ENCODE results near the gene OSBPL9.
A peak's percentile ranks its signal among the peaks of the same experiment; 100 is the strongest.
"Not testable (repeated sequence)": the region's sequence is repeated elsewhere in the genome, so short reads cannot be mapped to it uniquely, and the experiment has no call there.

The OSBPL9 gene

DNA sequence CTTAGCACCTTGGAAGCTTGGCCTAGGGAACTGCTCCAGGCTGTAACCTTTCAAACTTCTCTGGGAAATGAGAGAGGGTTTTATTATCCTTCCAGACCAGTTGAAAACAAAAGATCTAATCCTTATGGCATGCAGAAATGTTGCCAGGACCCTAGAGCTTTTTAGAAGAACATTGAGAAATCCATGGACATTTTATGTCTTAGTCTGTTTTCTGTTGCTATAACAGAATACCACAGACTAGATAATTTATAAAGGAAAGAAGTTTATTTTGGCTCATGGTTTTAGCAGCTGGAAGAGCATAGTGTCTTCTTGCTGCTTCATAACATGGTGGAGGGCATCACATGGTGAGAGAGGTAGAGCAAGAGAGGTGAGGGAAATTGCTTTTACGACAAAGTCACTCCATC lies 25.8 kb downstream of the OSBPL9 start:
- Mint-ChIP-seq H3K9me3 (no peaks in the 10 kb centered on the region), H3K36me3 (no peaks in the 10 kb centered on the region), H3K4me1 (peaks cover 23% of the 10 kb centered on the region), H3K27ac (no peak overlapping the region), H3K4me3 (no peak overlapping the region)
- ATAC-seq (no peak), DNase-seq (ENCODE audit: low spot score in 2 of 2) (no peak)

DNA sequence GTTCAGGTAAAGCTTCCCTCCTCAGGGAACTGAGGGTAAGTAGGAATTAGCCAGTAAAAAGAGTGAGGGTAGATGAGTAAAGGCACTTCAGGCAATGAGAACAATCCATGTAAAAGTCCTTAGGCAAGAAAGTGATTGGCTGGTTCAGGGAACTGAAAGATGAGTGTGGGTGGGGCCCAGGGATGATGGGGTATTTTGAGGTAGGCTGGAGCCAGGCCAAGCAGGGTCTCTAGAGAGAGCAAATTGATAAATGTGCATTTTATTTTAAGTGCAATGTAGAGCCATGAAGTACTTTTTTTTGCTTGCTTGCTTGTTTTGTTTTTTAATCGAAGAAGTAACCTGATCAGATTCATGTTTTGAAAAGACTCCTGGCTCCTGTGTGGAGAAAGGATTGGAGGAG lies 26.5 kb downstream of the OSBPL9 start:
- Mint-ChIP-seq H3K27ac (no peak overlapping the region), H3K9me3 (no peaks in the 10 kb centered on the region), H3K4me3 (no peak overlapping the region), H3K4me1 (peaks cover 23% of the 10 kb centered on the region), H3K36me3 (no peaks in the 10 kb centered on the region)
- no peak for DNase-seq (ENCODE audit: low spot score in 2 of 2)
- ATAC-seq: no peak

DNA sequence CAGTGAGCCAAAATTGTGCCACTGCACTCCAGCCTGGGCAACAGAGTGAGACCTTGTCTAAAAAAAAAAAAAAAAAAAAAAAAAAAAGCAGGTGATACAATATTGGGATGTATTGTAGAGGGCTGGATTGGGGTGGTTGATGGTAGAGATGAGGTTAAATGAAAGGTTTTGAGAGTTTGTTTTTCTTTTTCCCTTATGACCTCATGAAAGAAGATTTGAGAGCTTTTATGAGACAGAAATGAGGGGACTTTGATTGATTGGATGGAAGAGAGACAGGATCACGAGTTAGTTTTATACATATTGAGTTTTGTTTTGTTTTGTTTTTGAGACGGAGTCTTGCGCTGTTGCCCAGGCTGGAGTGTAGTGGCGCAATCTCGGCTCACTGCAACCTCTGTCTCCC lies 27.1 kb downstream of the OSBPL9 start:
- Mint-ChIP-seq H3K27ac (no peak overlapping the region), H3K36me3 (no peaks in the 10 kb centered on the region), H3K9me3 (no peaks in the 10 kb centered on the region), H3K4me3 (no peak overlapping the region), H3K4me1 (peaks cover 20% of the 10 kb centered on the region)
- ATAC-seq: no peak
- DNase-seq (ENCODE audit: low spot score in 2 of 2): no peak

DNA sequence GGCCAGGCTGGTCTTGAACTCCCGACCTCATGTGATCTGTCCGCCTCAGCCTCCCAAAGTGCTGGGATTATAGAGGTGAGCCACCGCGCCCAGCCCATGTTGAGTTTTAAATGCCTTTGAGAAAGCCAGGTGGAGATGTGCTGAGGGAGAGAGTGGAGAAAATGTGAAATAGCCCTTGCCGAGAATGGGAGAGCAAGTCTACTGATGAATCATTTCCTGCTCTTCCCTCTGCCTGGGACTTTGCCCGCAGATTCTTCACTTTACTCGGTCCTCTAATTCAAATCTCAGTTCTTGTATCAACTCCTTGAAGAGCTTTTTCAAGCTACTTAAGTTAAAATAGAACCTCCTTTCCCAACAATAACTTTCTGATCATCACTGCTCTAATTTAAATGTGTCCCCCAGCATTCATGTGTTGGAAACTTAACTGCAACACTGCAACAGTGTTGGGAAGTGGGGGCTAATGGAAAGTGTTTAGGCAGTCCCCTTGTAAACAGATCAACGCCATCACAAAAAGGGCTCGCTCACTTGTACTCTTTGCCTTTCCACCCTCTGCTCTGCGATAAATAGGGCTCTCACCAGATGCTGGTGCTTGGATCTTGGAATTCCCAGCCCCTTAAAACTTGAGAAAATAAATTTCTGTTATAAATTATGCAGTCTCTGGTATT lies 27.8 kb downstream of the OSBPL9 start:
- H3K27ac Mint-ChIP-seq: no peak overlapping the region
- no peaks in the 10 kb centered on the region for H3K36me3 Mint-ChIP-seq
- ATAC-seq (no peak), DNase-seq (ENCODE audit: low spot score in 2 of 2) (no peak)
- H3K4me3 Mint-ChIP-seq: no peak overlapping the region
- no peaks in the 10 kb centered on the region for H3K9me3 Mint-ChIP-seq
- peaks cover 17% of the 10 kb centered on the region for H3K4me1 Mint-ChIP-seq

DNA sequence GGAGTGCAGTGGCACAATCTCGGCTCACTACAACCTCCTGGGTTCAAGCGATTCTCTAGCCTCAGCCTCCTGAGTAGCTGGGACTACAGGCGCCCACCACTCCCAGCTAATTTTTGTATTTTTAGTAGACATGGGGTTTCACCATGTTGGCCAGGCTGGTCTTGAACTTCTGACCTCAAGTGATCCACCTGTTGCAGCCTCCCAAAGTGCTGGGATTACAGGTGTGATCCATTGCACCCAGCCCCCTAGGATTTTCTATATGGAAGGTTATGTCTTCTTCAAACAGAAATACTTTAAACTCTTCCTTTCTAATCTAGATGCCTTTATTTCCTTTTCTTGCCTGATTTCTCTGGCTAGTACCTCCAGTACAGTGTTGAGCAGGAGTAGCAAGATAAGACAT lies 29.7 kb downstream of the OSBPL9 start:
- not testable (repeated sequence) for ATAC-seq; H3K27ac Mint-ChIP-seq; H3K36me3 Mint-ChIP-seq; H3K4me3 Mint-ChIP-seq; DNase-seq (ENCODE audit: low spot score in 2 of 2); H3K9me3 Mint-ChIP-seq
- H3K4me1 Mint-ChIP-seq: peaks cover 17% of the 10 kb centered on the region

DNA sequence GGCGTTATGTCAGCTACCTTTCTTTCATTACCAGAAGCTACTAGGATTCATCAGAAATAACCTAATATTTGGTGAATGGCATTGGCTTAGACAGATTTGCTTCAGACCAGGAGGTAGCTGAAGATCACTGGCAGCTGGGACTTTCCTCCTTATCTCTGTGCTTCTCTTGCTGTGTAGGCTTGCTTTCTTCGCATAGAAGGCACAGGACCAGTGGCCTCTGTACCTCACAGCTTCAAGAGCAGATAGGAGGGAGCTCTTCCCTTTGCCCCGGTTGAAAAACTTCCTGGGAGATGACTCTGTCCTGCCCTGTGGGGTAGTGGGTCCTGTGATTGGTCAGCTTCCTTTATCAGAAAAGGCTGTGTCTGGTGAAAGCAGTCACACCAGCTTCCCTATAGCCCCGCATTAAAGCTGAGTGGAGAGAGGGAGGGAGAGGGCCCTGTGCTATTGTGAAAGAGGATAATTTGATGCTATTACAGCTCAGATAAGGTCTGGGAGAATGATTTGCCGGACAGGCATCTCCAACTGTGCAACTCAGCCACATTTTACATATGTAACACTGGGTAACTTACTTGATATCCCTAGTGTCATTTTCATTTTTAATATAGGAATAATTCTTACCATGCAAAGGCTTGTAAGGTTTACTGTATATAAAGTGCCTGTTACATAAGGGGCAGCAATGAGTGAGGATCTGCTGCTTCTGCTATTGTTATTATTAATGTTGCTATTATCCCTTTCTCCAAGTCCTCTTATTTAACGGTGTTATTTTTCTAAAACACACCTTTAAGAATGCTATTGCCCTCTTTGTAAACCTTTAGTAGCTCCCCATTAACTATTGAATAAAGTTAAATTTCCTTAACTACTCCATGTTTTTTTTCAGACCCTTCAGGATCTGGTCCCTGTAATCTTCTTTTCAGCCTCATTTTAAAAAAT lies 31.6 kb downstream of the OSBPL9 start:
- H3K4me3 Mint-ChIP-seq: no peak overlapping the region
- ATAC-seq: no peak
- H3K36me3 Mint-ChIP-seq: peaks cover 6% of the 10 kb centered on the region
- peaks cover 8% of the 10 kb centered on the region for H3K4me1 Mint-ChIP-seq
- DNase-seq (ENCODE audit: low spot score in 2 of 2): no peak
- H3K27ac Mint-ChIP-seq: peak overlapping the region; percentile 29
- no peaks in the 10 kb centered on the region for H3K9me3 Mint-ChIP-seq

DNA sequence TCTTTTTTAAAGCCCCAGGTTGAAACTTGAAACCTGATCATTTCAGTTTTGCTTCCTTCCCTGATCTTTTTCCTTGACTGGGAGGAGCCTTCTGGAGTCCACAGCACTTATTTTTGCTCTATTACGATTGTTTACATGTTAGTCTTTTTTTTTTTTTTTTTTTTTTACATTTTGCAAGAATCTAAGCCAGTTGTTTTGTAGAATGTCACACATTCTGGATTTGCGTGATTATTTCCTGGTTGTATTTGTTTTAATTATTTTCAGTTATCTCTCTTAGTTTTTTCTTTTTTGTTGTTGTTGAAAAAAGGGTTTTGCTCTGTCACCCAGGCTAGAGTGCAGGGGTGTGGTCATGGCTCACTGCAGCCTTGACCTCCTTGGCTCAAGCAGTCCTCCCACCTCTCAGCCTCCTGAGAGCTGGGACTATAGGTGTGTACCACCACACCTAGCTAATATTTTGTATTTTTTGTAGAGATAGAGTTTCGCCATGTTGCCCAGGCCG lies 32.8 kb downstream of the OSBPL9 start:
- Mint-ChIP-seq H3K4me3 (no peak overlapping the region), H3K4me1 (peaks cover 6% of the 10 kb centered on the region), H3K36me3 (peaks cover 6% of the 10 kb centered on the region), H3K27ac (peak overlapping the region; percentile 29), H3K9me3 (no peaks in the 10 kb centered on the region)
- DNase-seq (ENCODE audit: low spot score in 2 of 2) (no peak), ATAC-seq (no peak)

DNA sequence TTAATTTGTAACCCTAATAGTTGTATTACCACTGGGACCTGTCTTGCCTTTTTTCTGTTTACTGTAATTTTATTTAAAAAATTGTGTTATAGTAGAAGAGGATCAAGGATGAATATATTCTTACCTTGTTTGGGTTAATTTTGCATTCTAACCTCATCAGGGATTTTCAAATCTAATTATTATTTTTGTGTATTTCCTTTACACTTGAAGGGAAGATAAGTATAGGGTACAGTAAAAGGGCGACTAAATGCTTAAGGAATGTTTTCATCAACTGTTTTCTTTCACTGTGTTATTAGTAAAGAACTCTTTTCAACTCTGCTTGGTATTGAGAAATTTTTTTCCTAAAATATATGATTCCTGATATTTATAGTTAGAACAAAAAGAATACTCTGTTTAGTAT lies 33.3 kb downstream of the OSBPL9 start:
- Mint-ChIP-seq H3K4me1 (peaks cover 4% of the 10 kb centered on the region), H3K9me3 (no peaks in the 10 kb centered on the region), H3K4me3 (no peak overlapping the region), H3K27ac (no peak overlapping the region), H3K36me3 (peaks cover 6% of the 10 kb centered on the region)
- DNase-seq (ENCODE audit: low spot score in 2 of 2) (no peak), ATAC-seq (no peak)

DNA sequence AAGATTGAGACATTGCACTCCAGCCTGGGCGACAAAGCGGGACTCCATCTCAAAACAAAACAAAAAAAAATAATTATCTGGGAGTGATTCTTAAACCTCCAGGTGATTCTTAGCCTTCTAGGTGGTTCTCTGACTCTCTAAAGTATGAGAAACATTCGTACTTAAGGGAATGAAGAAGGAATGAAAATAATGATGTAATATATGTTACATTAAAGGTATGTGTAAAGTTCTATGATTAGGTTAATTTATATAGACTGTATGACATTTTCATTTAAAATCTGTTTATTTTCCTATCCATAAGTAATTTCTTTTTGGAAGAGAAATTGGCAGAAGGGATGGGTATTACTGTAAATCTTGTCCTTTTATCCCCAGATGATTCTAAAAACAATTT lies 34.7 kb downstream of the OSBPL9 start:
- Mint-ChIP-seq H3K4me1 (no peaks in the 10 kb centered on the region), H3K36me3 (peaks cover 6% of the 10 kb centered on the region), H3K9me3 (no peaks in the 10 kb centered on the region), H3K4me3 (no peak overlapping the region), H3K27ac (no peak overlapping the region)
- DNase-seq (ENCODE audit: low spot score in 2 of 2) (no peak), ATAC-seq (no peak)

DNA sequence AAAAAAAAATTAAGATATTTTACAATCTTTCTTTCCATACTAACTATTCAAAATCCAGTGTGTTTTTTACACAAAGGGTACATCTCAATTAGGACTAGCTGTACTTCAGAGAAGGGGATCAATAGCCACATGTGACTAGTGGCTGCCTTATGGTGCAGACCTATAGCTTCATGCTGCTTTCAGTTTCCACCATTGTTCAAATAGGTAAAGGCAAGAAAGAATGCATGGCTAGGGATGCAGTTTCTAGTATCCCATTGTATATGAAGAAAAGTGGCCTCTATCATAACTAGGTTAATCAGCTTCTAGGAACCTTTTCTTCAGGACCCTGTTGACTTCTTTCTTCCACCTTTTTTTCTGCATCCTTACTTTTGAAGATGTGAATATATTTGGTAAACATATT lies 35.7 kb downstream of the OSBPL9 start:
- H3K36me3 Mint-ChIP-seq: peaks cover 6% of the 10 kb centered on the region
- no peak overlapping the region for H3K27ac Mint-ChIP-seq
- H3K9me3 Mint-ChIP-seq: no peaks in the 10 kb centered on the region
- no peaks in the 10 kb centered on the region for H3K4me1 Mint-ChIP-seq
- DNase-seq (ENCODE audit: low spot score in 2 of 2): no peak
- H3K4me3 Mint-ChIP-seq: no peak overlapping the region
- no peak for ATAC-seq

DNA sequence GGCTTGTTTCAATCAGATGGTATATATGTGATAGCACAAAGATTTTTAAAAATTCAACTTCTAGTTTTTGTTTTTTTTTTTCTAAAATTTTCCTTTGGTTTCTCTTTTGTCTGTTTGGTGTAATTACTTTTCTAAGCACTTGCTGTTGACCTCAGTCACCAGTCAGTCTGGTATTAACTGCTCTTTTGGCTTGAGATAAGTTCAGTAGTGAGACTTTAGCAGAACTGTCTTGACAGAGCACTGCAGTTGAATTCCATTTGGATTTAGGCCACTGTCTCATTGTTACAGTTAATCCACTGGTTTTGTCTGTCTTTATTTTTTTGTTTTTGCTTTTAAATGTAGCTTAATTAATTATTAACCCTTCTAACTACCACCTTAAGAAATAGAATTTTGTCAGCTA lies 36.2 kb downstream of the OSBPL9 start:
- ATAC-seq: no peak
- Mint-ChIP-seq H3K4me3 (no peak overlapping the region), H3K9me3 (no peaks in the 10 kb centered on the region), H3K27ac (no peak overlapping the region), H3K36me3 (peaks cover 6% of the 10 kb centered on the region), H3K4me1 (no peaks in the 10 kb centered on the region)
- no peak for DNase-seq (ENCODE audit: low spot score in 2 of 2)

DNA sequence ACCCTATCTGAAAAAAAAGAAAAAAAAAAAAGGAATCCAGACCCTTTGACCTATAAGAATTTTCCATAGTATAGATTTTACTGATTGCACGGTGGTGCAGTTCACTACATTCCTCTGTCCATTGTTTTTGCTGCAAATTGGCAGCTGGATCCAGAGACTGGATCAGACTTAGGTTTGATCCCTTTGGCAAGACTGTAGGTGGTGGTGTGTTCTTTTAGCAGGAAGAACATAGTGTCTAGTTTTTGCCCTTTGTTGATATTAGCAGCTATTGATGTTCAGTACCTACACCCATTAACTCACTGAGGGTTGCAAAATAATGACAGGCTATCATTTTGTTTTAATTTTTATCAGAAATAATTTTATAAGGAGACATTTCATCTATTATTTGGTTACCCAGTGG lies 37.1 kb downstream of the OSBPL9 start:
- Mint-ChIP-seq H3K27ac (no peak overlapping the region), H3K4me1 (no peaks in the 10 kb centered on the region), H3K36me3 (peaks cover 6% of the 10 kb centered on the region), H3K4me3 (no peak overlapping the region), H3K9me3 (no peaks in the 10 kb centered on the region)
- ATAC-seq: no peak
- no peak for DNase-seq (ENCODE audit: low spot score in 2 of 2)

DNA sequence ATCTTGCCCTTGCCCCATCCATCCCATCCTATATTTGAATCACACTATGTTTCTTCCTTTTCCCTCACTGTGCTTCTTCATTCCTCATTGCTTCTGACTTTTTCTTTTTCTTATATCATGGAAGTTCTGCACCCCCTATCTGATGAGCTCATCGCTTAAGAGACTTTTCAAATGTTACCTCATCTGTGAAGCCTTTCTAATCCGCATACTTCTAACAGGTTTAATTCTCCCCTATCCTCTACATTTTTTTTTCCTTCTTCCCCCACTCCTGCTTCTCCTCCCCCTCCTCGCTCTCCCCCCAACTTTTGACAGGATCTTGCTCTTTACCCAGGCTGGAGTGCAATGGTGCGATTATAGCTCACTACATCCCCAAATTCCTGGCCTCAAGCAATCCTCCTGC lies 39.5 kb downstream of the OSBPL9 start:
- ATAC-seq: no peak
- H3K9me3 Mint-ChIP-seq: no peaks in the 10 kb centered on the region
- H3K36me3 Mint-ChIP-seq: no peaks in the 10 kb centered on the region
- H3K4me1 Mint-ChIP-seq: no peaks in the 10 kb centered on the region
- no peak overlapping the region for H3K27ac Mint-ChIP-seq
- H3K4me3 Mint-ChIP-seq: no peak overlapping the region
- no peak for DNase-seq (ENCODE audit: low spot score in 2 of 2)

DNA sequence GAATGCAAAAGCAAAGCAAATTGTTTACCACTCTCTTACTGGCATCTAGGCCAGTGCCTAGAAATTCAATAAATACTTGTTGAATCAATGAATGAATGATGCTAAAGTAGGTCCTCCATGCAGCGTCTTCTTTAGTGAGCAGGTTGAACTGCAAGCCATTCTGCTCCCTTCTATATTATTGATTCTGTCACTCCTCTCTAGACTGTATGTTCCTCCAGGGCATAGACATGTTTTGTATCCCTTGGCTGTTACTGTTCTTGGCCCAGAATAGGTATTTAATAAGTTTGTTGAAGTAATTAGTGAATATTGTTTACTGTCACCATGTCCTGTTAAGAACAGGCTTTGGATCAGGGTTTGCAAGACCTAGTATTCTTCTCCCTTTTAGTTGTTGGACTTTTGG lies 43.7 kb downstream of the OSBPL9 start:
- Mint-ChIP-seq H3K4me3 (no peak overlapping the region), H3K36me3 (no peaks in the 10 kb centered on the region), H3K9me3 (no peaks in the 10 kb centered on the region), H3K4me1 (no peaks in the 10 kb centered on the region), H3K27ac (no peak overlapping the region)
- ATAC-seq (no peak), DNase-seq (ENCODE audit: low spot score in 2 of 2) (no peak)

DNA sequence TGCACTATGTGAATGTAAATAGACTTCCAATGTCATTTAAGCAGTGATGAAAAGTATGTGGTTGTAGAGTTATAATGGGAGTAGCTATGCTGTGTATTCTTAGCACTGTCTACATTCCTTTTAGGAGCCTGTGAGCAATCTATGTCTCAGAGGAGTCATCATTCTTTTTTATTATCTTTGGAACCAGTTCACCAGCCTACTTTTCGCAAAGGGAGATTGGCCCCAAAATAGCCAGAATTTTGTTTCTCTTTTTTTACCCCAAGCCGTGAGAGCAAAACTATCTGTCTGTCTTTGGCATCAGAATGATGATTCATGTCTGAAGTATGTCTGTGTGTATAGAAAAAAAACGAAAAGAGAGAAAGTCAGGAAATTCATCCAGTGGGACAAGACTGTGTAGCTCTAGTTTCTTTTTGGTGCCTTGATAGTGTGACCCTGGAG lies 44.2 kb downstream of the OSBPL9 start:
- peaks cover 4% of the 10 kb centered on the region for H3K4me1 Mint-ChIP-seq
- no peaks in the 10 kb centered on the region for H3K36me3 Mint-ChIP-seq
- H3K9me3 Mint-ChIP-seq: no peaks in the 10 kb centered on the region
- no peak for DNase-seq (ENCODE audit: low spot score in 2 of 2)
- ATAC-seq: no peak
- no peak overlapping the region for H3K4me3 Mint-ChIP-seq
- no peak overlapping the region for H3K27ac Mint-ChIP-seq

DNA sequence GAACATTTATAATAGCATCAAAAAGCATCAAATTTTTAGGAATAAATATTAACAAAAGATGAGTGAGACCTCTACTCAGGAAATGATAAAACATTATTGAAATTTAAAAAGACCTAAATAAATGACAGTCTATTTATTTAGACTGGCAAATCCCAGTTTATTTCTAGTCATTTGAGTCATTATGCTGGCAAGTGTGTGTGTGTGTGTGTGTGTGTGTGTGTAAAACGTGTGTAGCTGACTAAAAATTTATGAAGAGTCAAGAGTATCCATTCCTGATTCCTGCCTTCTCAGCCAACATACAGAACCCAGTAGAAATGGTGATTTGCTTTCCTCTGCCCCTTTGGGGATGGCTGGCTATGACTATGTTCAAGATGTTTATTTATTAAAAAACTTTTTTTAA lies 46.2 kb downstream of the OSBPL9 start:
- no peaks in the 10 kb centered on the region for H3K9me3 Mint-ChIP-seq
- DNase-seq (ENCODE audit: low spot score in 2 of 2) (no peak), ATAC-seq (no peak)
- peaks cover 6% of the 10 kb centered on the region for H3K4me1 Mint-ChIP-seq
- H3K36me3 Mint-ChIP-seq: no peaks in the 10 kb centered on the region
- H3K4me3 Mint-ChIP-seq: no peak overlapping the region
- no peak overlapping the region for H3K27ac Mint-ChIP-seq
